ENCODE results near the gene IGF2R. TPM values are rescaled to one million over a fixed set of nuclear protein-coding genes. Genes with fewer than 3 reads are reported as not detected.

The IGF2R gene
- total RNA-seq, 4 donors from 2014 or later: 60.0 to 93.4 (median 71.7) TPM

GRCh38 chr6:160065200-160065599 is 96.3 kb downstream of the IGF2R start:
- no peak overlapping the region for H3K4me3 ChIP-seq (ENCODE audit: low read depth, poor library complexity, severe bottlenecking)
- no peak for DNase-seq (ENCODE audit: low spot score in 2 of 2)
- WGBS, 2 donors: 88% methylated on average over 9 of the region's 9 CpGs
- intact Hi-C loops (cut with DNase I; ENCODE audit: low total_unique reads): no loop called here
- no peak for TF ChIP-seq POLR2A (IDR thresholded peaks at IDR 0.05)
- TF ChIP-seq, protein P1, sequence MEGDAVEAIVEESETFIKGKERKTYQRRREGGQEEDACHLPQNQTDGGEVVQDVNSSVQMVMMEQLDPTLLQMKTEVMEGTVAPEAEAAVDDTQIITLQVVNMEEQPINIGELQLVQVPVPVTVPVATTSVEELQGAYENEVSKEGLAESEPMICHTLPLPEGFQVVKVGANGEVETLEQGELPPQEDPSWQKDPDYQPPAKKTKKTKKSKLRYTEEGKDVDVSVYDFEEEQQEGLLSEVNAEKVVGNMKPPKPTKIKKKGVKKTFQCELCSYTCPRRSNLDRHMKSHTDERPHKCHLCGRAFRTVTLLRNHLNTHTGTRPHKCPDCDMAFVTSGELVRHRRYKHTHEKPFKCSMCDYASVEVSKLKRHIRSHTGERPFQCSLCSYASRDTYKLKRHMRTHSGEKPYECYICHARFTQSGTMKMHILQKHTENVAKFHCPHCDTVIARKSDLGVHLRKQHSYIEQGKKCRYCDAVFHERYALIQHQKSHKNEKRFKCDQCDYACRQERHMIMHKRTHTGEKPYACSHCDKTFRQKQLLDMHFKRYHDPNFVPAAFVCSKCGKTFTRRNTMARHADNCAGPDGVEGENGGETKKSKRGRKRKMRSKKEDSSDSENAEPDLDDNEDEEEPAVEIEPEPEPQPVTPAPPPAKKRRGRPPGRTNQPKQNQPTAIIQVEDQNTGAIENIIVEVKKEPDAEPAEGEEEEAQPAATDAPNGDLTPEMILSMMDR (IDR thresholded peaks at IDR 0.05): no peak

GRCh38 chr6:160067564-160067963 is 98.7 kb downstream of the IGF2R start:
- intact Hi-C loops (cut with DNase I; ENCODE audit: low total_unique reads): no loop called here
- 97 to 99% methylated on average over 10 of the region's 10 CpGs for WGBS, 2 donors
- DNase-seq (ENCODE audit: low spot score in 2 of 2): no peak
- TF ChIP-seq POLR2A (IDR thresholded peaks at IDR 0.05): no peak
- TF ChIP-seq, protein P1 (IDR thresholded peaks at IDR 0.05): no peak
- H3K4me3 ChIP-seq (ENCODE audit: low read depth, poor library complexity, severe bottlenecking): no peak overlapping the region

GRCh38 chr6:160068346-160068745 is 99.5 kb downstream of the IGF2R start:
- H3K4me3 ChIP-seq (ENCODE audit: low read depth, poor library complexity, severe bottlenecking): no peak overlapping the region
- DNase-seq (ENCODE audit: low spot score in 2 of 2): no peak
- WGBS, 2 donors: 78 to 85% methylated on average over 7 of the region's 7 CpGs
- intact Hi-C loops (cut with DNase I; ENCODE audit: low total_unique reads): no loop called here
- TF ChIP-seq POLR2A (IDR thresholded peaks at IDR 0.05): no peak
- TF ChIP-seq, protein P1 (IDR thresholded peaks at IDR 0.05): no peak

GRCh38 chr6:160069050-160069454 is 100.2 kb downstream of the IGF2R start:
- no peak for DNase-seq (ENCODE audit: low spot score in 2 of 2)
- WGBS, 2 donors: 84 to 90% methylated on average over 9 of the region's 9 CpGs
- TF ChIP-seq, protein P1 (IDR thresholded peaks at IDR 0.05): no peak
- no peak for TF ChIP-seq POLR2A (IDR thresholded peaks at IDR 0.05)
- no peak overlapping the region for H3K4me3 ChIP-seq (ENCODE audit: low read depth, poor library complexity, severe bottlenecking)
- intact Hi-C loops (cut with DNase I; ENCODE audit: low total_unique reads): no loop called here

DNA sequence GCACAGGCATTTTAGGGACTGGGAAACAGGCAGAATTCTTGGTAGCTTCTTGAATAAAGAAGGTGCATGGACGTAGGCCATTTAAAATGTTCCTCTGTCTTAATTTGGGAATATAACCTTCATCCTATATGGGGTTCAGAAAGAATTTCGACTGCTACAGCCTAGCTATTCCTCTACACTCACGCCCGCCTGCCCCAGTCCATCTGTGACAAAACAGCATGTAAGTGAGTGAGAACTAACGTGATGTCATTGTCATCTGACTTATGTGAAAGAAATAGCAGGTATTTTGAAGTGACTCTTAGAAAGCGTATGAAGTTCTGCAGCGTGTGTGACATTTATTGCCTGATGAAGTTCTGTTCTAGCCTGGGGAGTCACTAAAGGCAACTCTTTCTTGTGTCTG is 100.6 kb downstream of the IGF2R start:
- H3K4me3 ChIP-seq (ENCODE audit: low read depth, poor library complexity, severe bottlenecking): no peak overlapping the region
- WGBS, 2 donors: 92 to 94% methylated on average over 7 of the region's 7 CpGs
- DNase-seq (ENCODE audit: low spot score in 2 of 2): no peak
- intact Hi-C loops (cut with DNase I; ENCODE audit: low total_unique reads): no loop called here
- no peak for TF ChIP-seq POLR2A (IDR thresholded peaks at IDR 0.05)
- TF ChIP-seq, protein P1 (IDR thresholded peaks at IDR 0.05): no peak

DNA sequence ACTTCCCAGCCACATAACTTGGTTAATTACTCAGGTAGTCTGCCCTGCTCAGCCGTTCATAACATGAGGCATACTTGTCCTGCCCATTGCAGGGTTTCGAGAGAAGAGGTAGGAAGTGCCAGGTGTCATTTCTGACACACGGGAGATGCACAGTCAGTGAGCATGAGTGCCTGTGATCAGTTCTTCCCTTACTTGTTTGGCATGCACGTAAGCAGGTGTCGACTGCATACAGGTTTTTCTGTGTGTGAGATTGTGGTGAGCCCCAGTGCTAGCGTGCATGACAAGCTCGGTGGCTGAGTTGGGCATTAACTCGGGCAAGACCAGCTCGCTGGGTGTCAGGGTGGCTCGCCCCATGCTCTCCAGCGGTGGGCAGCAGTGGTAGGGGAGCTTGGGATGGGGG is 101.5 kb downstream of the IGF2R start:
- no peak overlapping the region for H3K4me3 ChIP-seq (ENCODE audit: low read depth, poor library complexity, severe bottlenecking)
- WGBS, 2 donors: 91 to 94% methylated on average over 8 to 11 of the region's 11 CpGs
- TF ChIP-seq POLR2A (IDR thresholded peaks at IDR 0.05): no peak
- TF ChIP-seq, protein P1 (IDR thresholded peaks at IDR 0.05): no peak
- intact Hi-C loops (cut with DNase I; ENCODE audit: low total_unique reads): no loop called here
- no peak for DNase-seq (ENCODE audit: low spot score in 2 of 2)

All from lower leg skin (tissue), 4 donors.